Smooth muscle cell (in vitro differentiated cells): Measurements from ENCODE around the gene CTU1. TPM values are rescaled to one million over a fixed set of nuclear protein-coding genes. Genes with fewer than 3 reads are reported as not detected.

ENCODE experiments used
- DNase-seq: peaks from one replicate; lab custom pipeline; 2025; ENCODE audit not compliant: unreplicated experiment; lab: John Stamatoyannopoulos, UW
- H2AFZ ChIP-seq: fragments of 200-600 bp; sonication (generic); 2 replicates; pipeline ENCODE4 v1.6.0; 2016; ENCODE audit warnings: antibody characterized with exemption, low read depth, mild to moderate bottlenecking
- H3F3A ChIP-seq: fragments of 200-600 bp; sonication (generic); 2 replicates; pipeline ENCODE4 v1.6.0; 2017; ENCODE audit warnings: antibody characterized with exemption, low read depth
- H3K27ac ChIP-seq: fragments of 200-600 bp; sonication (generic); 2 replicates; pipeline ENCODE4 v1.5.1; 2016; ENCODE audit warnings: low read depth, mild to moderate bottlenecking
- H3K27me3 ChIP-seq: fragments of 200-600 bp; sonication (generic); 2 replicates; pipeline ENCODE4 v1.6.1; 2016; ENCODE audit warnings: low read depth, mild to moderate bottlenecking
- H3K36me3 ChIP-seq: fragments of 200-600 bp; sonication (generic); 2 replicates; pipeline ENCODE4 v1.5.1; 2016; ENCODE audit warnings: low read depth
- H3K4me1 ChIP-seq: fragments of 200-600 bp; sonication (generic); 2 replicates; pipeline ENCODE4 v1.5.1; 2016; ENCODE audit warnings: low read depth
- H3K4me2 ChIP-seq: fragments of 200-600 bp; sonication (generic); 2 replicates; pipeline ENCODE4 v1.6.0; 2016; ENCODE audit warnings: mild to moderate bottlenecking
- H3K4me3 ChIP-seq: fragments of 200-600 bp; sonication (generic); 2 replicates; pipeline ENCODE4 v1.5.1; 2016; ENCODE audit warnings: mild to moderate bottlenecking
- H3K79me2 ChIP-seq: fragments of 200-600 bp; sonication (generic); 2 replicates; pipeline ENCODE4 v1.6.0; 2016; ENCODE audit warnings: low read depth, mild to moderate bottlenecking
- H3K9ac ChIP-seq: fragments of 200-600 bp; sonication (generic); 2 replicates; pipeline ENCODE4 v1.6.0; 2016; ENCODE audit warnings: low read depth
- H3K9me3 ChIP-seq: fragments of 200-600 bp; sonication (generic); replicated peaks from 2 replicates; pipeline ENCODE4 v1.5.1; 2016; ENCODE audit warnings: low read depth
- H4K20me1 ChIP-seq: fragments of 200-600 bp; sonication (generic); 2 replicates; pipeline ENCODE4 v1.6.0; 2016; ENCODE audit warnings: low read depth
- WGBS: methylation state at CpG from one replicate; pipeline ENCODE4 v1.1.7; 2016; ENCODE audit warnings: low lambda C conversion rate; 5-methylcytosine and 5-hydroxymethylcytosine counted together
- polyA plus RNA-seq: library from polyadenylated mRNA; unstranded; fragments of >200 nt; fragmentation: Nextera tagmentation; extraction: Ambion mirVana; gene quantifications from 2 replicates; pipeline ENCODE4 v1.2.1, GENCODE V29; 2016
- total RNA-seq: library from RNA; depleted of rRNA; stranded (reverse); fragments of >200 nt; gene quantifications from 2 replicates; pipeline ENCODE4 v1.2.3, GENCODE V29; 2014
- TF ChIP-seq, protein P1 (sequence below): fragments of 200-600 bp; sonication (generic); IDR thresholded peaks from 2 replicates; pipeline ENCODE4 v1.5.1; 2017; ENCODE audit warnings: borderline replicate concordance, mild to moderate bottlenecking, antibody characterized with exemption; ENCODE audit not compliant: insufficient read depth, poor library complexity, severe bottlenecking

The CTU1 gene
- total and polyA plus RNA-seq, 2 experiments from 2014 or later, result 4.7 to 9.8 TPM

DNA sequence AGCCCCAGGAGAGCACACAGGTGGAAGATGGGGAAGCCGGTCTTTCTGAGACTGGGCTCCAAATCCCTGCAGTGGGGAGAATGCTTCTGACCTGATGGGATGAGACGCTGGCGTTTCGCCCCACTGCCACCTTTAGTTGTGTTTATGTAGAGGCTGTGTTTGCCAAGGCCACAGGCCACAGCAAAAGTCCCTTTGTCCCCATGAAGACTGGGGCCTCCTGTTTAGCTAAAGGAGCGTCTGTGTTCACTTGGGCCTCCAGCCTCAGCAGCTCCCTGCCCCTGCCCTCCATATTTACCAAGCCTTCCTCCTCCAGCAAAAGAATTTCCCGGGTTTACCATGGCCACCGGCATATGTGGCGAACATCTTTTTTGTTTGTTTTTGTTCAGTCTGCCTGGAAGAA is 15.1 kb downstream of the CTU1 start:
- Histone ChIP-seq H3F3A (peaks cover 3% of the 10 kb centered on the region), H3K9me3 (no peaks in the 10 kb centered on the region), H3K27me3 (no peaks in the 10 kb centered on the region), H3K4me3 (no peak overlapping the region), H3K9ac (no peak overlapping the region), H3K27ac (no peak overlapping the region), H3K4me2 (no peak overlapping the region), H4K20me1 (peaks cover 28% of the 10 kb centered on the region), H3K79me2 (no peaks in the 10 kb centered on the region), H3K36me3 (no peaks in the 10 kb centered on the region), H3K4me1 (no peaks in the 10 kb centered on the region), H2AFZ (no peak overlapping the region)
- TF ChIP-seq, protein P1, sequence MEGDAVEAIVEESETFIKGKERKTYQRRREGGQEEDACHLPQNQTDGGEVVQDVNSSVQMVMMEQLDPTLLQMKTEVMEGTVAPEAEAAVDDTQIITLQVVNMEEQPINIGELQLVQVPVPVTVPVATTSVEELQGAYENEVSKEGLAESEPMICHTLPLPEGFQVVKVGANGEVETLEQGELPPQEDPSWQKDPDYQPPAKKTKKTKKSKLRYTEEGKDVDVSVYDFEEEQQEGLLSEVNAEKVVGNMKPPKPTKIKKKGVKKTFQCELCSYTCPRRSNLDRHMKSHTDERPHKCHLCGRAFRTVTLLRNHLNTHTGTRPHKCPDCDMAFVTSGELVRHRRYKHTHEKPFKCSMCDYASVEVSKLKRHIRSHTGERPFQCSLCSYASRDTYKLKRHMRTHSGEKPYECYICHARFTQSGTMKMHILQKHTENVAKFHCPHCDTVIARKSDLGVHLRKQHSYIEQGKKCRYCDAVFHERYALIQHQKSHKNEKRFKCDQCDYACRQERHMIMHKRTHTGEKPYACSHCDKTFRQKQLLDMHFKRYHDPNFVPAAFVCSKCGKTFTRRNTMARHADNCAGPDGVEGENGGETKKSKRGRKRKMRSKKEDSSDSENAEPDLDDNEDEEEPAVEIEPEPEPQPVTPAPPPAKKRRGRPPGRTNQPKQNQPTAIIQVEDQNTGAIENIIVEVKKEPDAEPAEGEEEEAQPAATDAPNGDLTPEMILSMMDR, result no peak
- no peak for DNase-seq
- WGBS, result 90% methylated on average over 8 of the region's 8 CpGs

DNA sequence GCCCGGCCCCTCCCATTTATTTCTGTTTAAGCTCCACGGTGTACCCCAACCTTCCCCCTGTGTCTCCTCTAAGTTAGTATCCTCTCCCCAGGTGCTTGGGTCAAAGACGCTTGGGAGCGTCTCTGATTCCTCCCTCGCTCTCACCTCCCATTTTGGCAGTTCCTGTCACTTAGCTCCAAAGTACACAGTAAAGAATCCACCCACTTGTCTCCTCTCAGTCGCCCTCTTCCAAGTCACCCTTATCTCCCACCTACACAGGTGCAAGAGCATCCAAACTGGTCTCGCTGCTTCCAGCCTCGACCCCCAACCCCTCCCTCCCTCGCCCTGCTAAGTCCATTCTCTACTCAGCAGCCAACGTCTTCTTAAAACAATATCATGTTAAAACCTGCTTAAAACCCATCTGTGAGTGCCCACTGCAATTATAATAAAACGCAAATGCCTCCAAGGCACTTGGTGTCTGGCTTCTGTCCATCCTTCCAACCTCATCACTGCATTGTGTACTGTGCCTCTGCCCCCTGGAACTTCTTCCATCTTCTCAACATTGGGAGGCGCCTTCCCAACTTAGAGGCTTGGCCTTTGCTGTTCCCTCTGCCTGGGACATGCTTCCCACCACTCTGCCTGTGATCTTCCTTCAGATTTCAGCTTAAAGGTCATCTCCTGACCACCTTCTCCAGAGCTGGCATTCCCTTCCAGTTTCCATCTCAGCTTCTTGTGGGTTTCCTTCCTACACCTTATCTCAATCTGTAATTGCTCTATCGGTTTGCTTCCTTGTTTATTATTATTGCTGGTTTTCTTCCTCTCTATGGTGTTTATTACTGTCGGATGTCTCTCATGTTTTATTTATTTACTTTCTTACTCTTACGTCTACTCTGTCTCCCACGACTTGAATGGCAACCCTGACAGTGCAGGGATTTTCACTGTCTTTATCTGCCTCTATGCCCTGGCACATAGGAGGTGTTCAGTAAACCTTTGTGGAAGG is 16.0 kb downstream of the CTU1 start:
- TF ChIP-seq, protein P1, result no peak
- H3K9me3 ChIP-seq, result no peaks in the 10 kb centered on the region
- H3F3A ChIP-seq, result peaks cover 3% of the 10 kb centered on the region
- WGBS, result 69% methylated on average over 16 of the region's 16 CpGs
- peaks cover 22% of the 10 kb centered on the region for H4K20me1 ChIP-seq
- H3K4me3 ChIP-seq, result no peak overlapping the region
- H3K27ac ChIP-seq, result no peak overlapping the region
- H2AFZ ChIP-seq, result no peak overlapping the region
- DNase-seq, result no peak
- H3K27me3 ChIP-seq, result no peaks in the 10 kb centered on the region
- H3K9ac ChIP-seq, result no peak overlapping the region
- H3K4me1 ChIP-seq, result no peaks in the 10 kb centered on the region
- H3K36me3 ChIP-seq, result no peaks in the 10 kb centered on the region
- H3K79me2 ChIP-seq, result no peaks in the 10 kb centered on the region
- no peak overlapping the region for H3K4me2 ChIP-seq

DNA sequence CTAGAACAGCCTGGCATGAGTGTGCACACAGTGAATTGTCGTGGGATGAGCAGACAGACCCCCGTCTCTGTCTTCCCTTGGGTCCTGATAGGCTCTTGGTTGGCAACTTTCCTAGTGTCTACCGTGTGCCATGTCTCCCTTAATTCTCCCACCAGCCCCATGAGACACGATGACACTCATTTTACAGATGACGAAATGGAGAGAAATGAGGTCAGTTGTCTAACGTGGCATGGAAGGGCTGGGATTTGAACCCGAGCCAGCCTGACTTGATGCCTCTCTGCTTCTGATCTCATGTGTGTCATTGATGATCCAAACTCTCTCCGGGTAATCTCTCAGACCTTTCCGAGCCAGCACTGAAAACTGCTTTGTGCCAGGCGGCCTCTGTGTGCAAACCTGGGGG is 17.1 kb downstream of the CTU1 start:
- H3K9ac ChIP-seq, result no peak overlapping the region
- no peaks in the 10 kb centered on the region for H3F3A ChIP-seq
- WGBS, result 88% methylated on average over 10 of the region's 10 CpGs
- no peaks in the 10 kb centered on the region for H3K4me1 ChIP-seq
- no peak overlapping the region for H2AFZ ChIP-seq
- H3K9me3 ChIP-seq, result no peaks in the 10 kb centered on the region
- H3K36me3 ChIP-seq, result no peaks in the 10 kb centered on the region
- no peaks in the 10 kb centered on the region for H3K27me3 ChIP-seq
- no peaks in the 10 kb centered on the region for H3K79me2 ChIP-seq
- no peak overlapping the region for H3K4me2 ChIP-seq
- DNase-seq, result no peak
- H4K20me1 ChIP-seq, result peaks cover 14% of the 10 kb centered on the region
- TF ChIP-seq, protein P1, result no peak
- no peak overlapping the region for H3K27ac ChIP-seq
- H3K4me3 ChIP-seq, result no peak overlapping the region
